DOHH2 (cell line): ENCODE results near the gene AMBRA1.

ENCODE experiments used
- H3F3A ChIP-seq: fragments of 200-600 bp; sonication (generic), shearing (Covaris generic); 2 replicates; pipeline ENCODE4 v1.6.0; 2016; ENCODE audit warnings: antibody characterized with exemption, mild to moderate bottlenecking; ENCODE audit not compliant: control insufficient read depth, insufficient read depth
- H3K27ac ChIP-seq: fragments of 200-600 bp; sonication (generic); 2 replicates; pipeline ENCODE4 v1.5.1; 2014; ENCODE audit warnings: low read depth, mild to moderate bottlenecking, low read length, moderate library complexity
- H3K27me3 ChIP-seq: fragments of 200-600 bp; sonication (generic); 2 replicates; pipeline ENCODE4 v1.6.1; 2014; ENCODE audit warnings: mild to moderate bottlenecking, low read length, mixed read lengths; ENCODE audit not compliant: control insufficient read depth
- H3K36me3 ChIP-seq: fragments of 200-600 bp; sonication (generic); 2 replicates; pipeline ENCODE4 v1.6.1; 2014; ENCODE audit warnings: mild to moderate bottlenecking, low read length, moderate library complexity, mixed read lengths; ENCODE audit not compliant: control insufficient read depth
- H3K4me1 ChIP-seq: fragments of 200-600 bp; sonication (generic); 2 replicates; pipeline ENCODE4 v1.6.1; 2014; ENCODE audit warnings: mild to moderate bottlenecking, low read length, mixed read lengths; ENCODE audit not compliant: control insufficient read depth
- H3K4me2 ChIP-seq: fragments of 200-600 bp; sonication (generic); 2 replicates; pipeline ENCODE4 v1.6.0; 2014; ENCODE audit warnings: mild to moderate bottlenecking, low read length, moderate library complexity
- H3K4me3 ChIP-seq: fragments of 200-600 bp; sonication (generic); 2 replicates; pipeline ENCODE4 v1.5.1; 2014; ENCODE audit warnings: mild to moderate bottlenecking, low read length, mixed read lengths
- H3K79me2 ChIP-seq: fragments of 200-600 bp; sonication (generic); 2 replicates; pipeline ENCODE4 v1.6.1; 2014; ENCODE audit warnings: mild to moderate bottlenecking, low read length, mixed read lengths; ENCODE audit not compliant: control insufficient read depth
- H3K9me2 ChIP-seq: fragments of 200-600 bp; sonication (generic); replicated peaks from 2 replicates; pipeline ENCODE4 v1.6.1; 2014; ENCODE audit warnings: mild to moderate bottlenecking, low read length, mixed read lengths; ENCODE audit not compliant: control insufficient read depth
- H3K9me3 ChIP-seq: fragments of 200-600 bp; sonication (generic); 2 replicates; pipeline ENCODE4 v1.6.1; 2014; ENCODE audit warnings: antibody characterized with exemption, low read length, mixed read lengths; ENCODE audit not compliant: control insufficient read depth, insufficient read depth
- H4K20me1 ChIP-seq: fragments of 200-600 bp; sonication (generic); 2 replicates; pipeline ENCODE4 v1.6.0; 2014; ENCODE audit warnings: low read depth, mild to moderate bottlenecking, antibody characterized with exemption, low read length, moderate library complexity; ENCODE audit not compliant: control insufficient read depth, insufficient read depth
- CTCF ChIP-seq: fragments of 200-600 bp; sonication (generic); IDR thresholded peaks from one replicate; pipeline ENCODE4 v1.5.1; 2014; ENCODE audit warnings: antibody characterized with exemption, mild to moderate bottlenecking, low read depth, low read length; ENCODE audit not compliant: poor library complexity, severe bottlenecking
- EZH2phosphoT487 ChIP-seq: fragments of 200-600 bp; sonication (generic); IDR thresholded peaks from 2 replicates; pipeline ENCODE4 v1.6.1; 2017; ENCODE audit warnings: borderline replicate concordance, mild to moderate bottlenecking, antibody characterized with exemption, low read length, moderate library complexity, mixed read lengths

Gene AMBRA1

DNA sequence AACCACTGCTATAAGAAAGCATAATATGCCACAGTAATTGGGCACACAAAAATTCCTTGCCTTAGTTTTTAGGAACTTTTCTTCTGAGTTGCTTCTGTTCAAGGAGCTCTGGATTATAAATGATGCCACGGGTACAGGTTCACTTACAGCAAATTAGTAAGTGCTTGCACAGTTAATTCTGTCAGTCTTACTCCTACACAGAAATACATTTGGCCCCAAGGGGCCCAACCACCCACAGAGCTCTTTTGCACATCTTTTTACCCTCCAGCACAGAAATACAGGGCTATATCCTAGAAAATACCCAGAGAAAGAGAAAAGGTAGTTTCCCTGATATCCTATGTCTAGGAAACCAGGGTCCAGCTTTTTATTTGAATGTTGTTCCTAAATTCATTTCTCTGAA, 115.6 kb downstream of the AMBRA1 start:
- Histone ChIP-seq H3K27ac (no peak overlapping the region), H3K79me2 (no peaks in the 10 kb centered on the region), H3K9me2 (no peaks in the 10 kb centered on the region), H3K27me3 (no peaks in the 10 kb centered on the region), H4K20me1 (no peaks in the 10 kb centered on the region), H3K9me3 (no peaks in the 10 kb centered on the region), H3K4me1 (peaks cover 7% of the 10 kb centered on the region; the same call in 1 of the 2 replicates), H3K4me3 (no peak overlapping the region), H3F3A (no peaks in the 10 kb centered on the region), H3K4me2 (no peak overlapping the region), H3K36me3 (no peaks in the 10 kb centered on the region; the same call in 1 of the 2 replicates)
- TF ChIP-seq EZH2phosphoT487 (no peak), CTCF (no peak)

GRCh38 chr11:46477136-46477535, 116.7 kb downstream of the AMBRA1 start:
- Histone ChIP-seq H3K27ac (no peak overlapping the region), H3F3A (no peaks in the 10 kb centered on the region), H3K27me3 (no peaks in the 10 kb centered on the region), H3K4me2 (no peak overlapping the region), H3K36me3 (no peaks in the 10 kb centered on the region), H3K79me2 (no peaks in the 10 kb centered on the region), H3K4me3 (no peak overlapping the region), H3K9me2 (no peaks in the 10 kb centered on the region), H4K20me1 (no peaks in the 10 kb centered on the region), H3K9me3 (no peaks in the 10 kb centered on the region), H3K4me1 (peaks cover 7% of the 10 kb centered on the region; the same call in 1 of the 2 replicates)
- no peak for TF ChIP-seq CTCF

- Histone ChIP-seq H3K36me3 (no peaks in the 10 kb centered on the region), H3K27me3 (no peaks in the 10 kb centered on the region), H3K79me2 (no peaks in the 10 kb centered on the region), H3K4me2 (no peak overlapping the region), H3K9me2 (no peaks in the 10 kb centered on the region), H3F3A (no peaks in the 10 kb centered on the region), H4K20me1 (no peaks in the 10 kb centered on the region), H3K27ac (no peak overlapping the region), H3K4me1 (peaks cover 7% of the 10 kb centered on the region; the same call in 1 of the 2 replicates), H3K9me3 (no peaks in the 10 kb centered on the region), H3K4me3 (no peak overlapping the region)
- TF ChIP-seq EZH2phosphoT487 (no peak), CTCF (no peak)
Observed at GRCh38 chr11:46475926-46476545, 117.8 kb downstream of the AMBRA1 start.
